K562 (cell line): ENCODE measurements around the gene SOWAHA. TPM values are rescaled to one million over a fixed set of nuclear protein-coding genes. Genes with fewer than 3 reads are reported as not detected.

Experiments used
- CEBPB ChIP-seq: fragments of 450-650 bp; IDR thresholded peaks from 2 replicates; pipeline ENCODE4 v1.6.1; 2016; ENCODE audit warnings: missing genetic modification characterization, missing compliant biosample characterization
- FOS ChIP-seq: IDR thresholded peaks from 3 replicates; pipeline ENCODE4 v1.6.1; 2011; ENCODE audit not compliant: insufficient read length; ENCODE audit errors: extremely low read depth
- LCOR ChIP-seq: sonication (generic); formaldehyde crosslinking; IDR thresholded peaks from 2 replicates; pipeline ENCODE4 v1.8.0; 2022; ENCODE audit warnings: mild to moderate bottlenecking, missing genetic modification reagents
- POLR2A ChIP-seq: fragments of 450-650 bp; conservative IDR thresholded peaks from 2 replicates; pipeline ENCODE4 v1.6.1; 2016
- POLR2G ChIP-seq: fragments of 200-400 bp; formaldehyde crosslinking; IDR thresholded peaks from 2 replicates; pipeline ENCODE4 v1.6.1; 2017; ENCODE audit warnings: low read depth, mild to moderate bottlenecking, antibody characterized with exemption, low read length, moderate library complexity
- PYGO2 ChIP-seq: fragments of 450-650 bp; IDR thresholded peaks from 2 replicates; pipeline ENCODE4 v1.6.1; 2016; ENCODE audit warnings: mild to moderate bottlenecking, missing genetic modification characterization, moderate library complexity, missing compliant biosample characterization
- RBBP5 ChIP-seq: fragments of 200-600 bp; sonication (generic); IDR thresholded peaks from 2 replicates; pipeline ENCODE4 v1.6.1; 2012; ENCODE audit warnings: borderline replicate concordance, mild to moderate bottlenecking, low read length, control low read depth, inconsistent platforms; ENCODE audit not compliant: insufficient read depth, poor library complexity, severe bottlenecking
- SMC3 ChIP-seq: conservative IDR thresholded peaks from 2 replicates; pipeline ENCODE4 v1.6.1; 2011; ENCODE audit warnings: low read depth, low read length, improper control_type of control experiment; ENCODE audit not compliant: insufficient read depth
- XRCC5 ChIP-seq: fragments of 200-400 bp; formaldehyde crosslinking; IDR thresholded peaks from 2 replicates; pipeline ENCODE4 v1.6.1; 2017; ENCODE audit warnings: low read depth, mild to moderate bottlenecking, low read length
- ZNF143 ChIP-seq: sonication (generic); formaldehyde crosslinking; IDR thresholded peaks from 2 replicates; pipeline ENCODE4 v1.9.0; 2022; ENCODE audit warnings: mild to moderate bottlenecking, missing genetic modification reagents
- polyA plus RNA-seq, 8 experiments: library from polyadenylated mRNA; depleted of rRNA in 4 of 8; stranded (reverse) in 5 of 8; unstranded in 3 of 8; fragments of >200 nt; fragmentation: Nextera tagmentation in 2 of 8; fragmentation: Illumina TruSeq in 1 of 8; extraction: Ambion mirVana in 2 of 8; extraction: Trizol in 1 of 8; gene quantifications; 2 replicates each; pipeline versions ENCODE4 v1.2.1 to v1.2.3, GENCODE V29; 2011 to 2014; ENCODE audit warnings: inconsistent platforms in 1 of 8, missing spikeins in 1 of 8
- total RNA-seq, 7 experiments: library from RNA; depleted of rRNA in 6 of 7; stranded (reverse); fragments of >200 nt in 6 of 7; fragmentation: Illumina TruSeq in 2 of 7; extraction: Trizol in 2 of 7; gene quantifications; 2 replicates each; pipeline versions ENCODE4 v1.2.1 to v1.2.3, GENCODE V29; 2011 to 2021; ENCODE audit warnings: low replicate concordance in 1 of 7
- TF ChIP-seq, protein P1 (sequence below): sonication (generic); formaldehyde crosslinking; IDR thresholded peaks from 2 replicates; pipeline ENCODE4 v1.8.0; 2022; ENCODE audit warnings: missing genetic modification reagents, mild to moderate bottlenecking, borderline replicate concordance
- TF ChIP-seq, protein P2 (sequence below): IDR thresholded peaks from 2 replicates; pipeline ENCODE4 v1.6.1; 2016; ENCODE audit warnings: missing genetic modification characterization, missing compliant biosample characterization
- TF ChIP-seq, protein P3 (sequence below), 2 experiments: fragments of 450-650 bp in 1 of 2; sonication (generic) in 1 of 2; formaldehyde crosslinking in 1 of 2; IDR thresholded peaks; 2 replicates each; pipeline versions ENCODE4 v1.7.1 to v1.9.0; 2016 to 2022; ENCODE audit warnings: inconsistent platforms in 1 of 2, mild to moderate bottlenecking in 1 of 2, missing genetic modification reagents in 1 of 2

The SOWAHA gene
- total and polyA plus RNA-seq, 9 of the 15 experiments (the other 6 are each of a cell fraction or from before 2014, with no cell fraction given), result not detected

DNA sequence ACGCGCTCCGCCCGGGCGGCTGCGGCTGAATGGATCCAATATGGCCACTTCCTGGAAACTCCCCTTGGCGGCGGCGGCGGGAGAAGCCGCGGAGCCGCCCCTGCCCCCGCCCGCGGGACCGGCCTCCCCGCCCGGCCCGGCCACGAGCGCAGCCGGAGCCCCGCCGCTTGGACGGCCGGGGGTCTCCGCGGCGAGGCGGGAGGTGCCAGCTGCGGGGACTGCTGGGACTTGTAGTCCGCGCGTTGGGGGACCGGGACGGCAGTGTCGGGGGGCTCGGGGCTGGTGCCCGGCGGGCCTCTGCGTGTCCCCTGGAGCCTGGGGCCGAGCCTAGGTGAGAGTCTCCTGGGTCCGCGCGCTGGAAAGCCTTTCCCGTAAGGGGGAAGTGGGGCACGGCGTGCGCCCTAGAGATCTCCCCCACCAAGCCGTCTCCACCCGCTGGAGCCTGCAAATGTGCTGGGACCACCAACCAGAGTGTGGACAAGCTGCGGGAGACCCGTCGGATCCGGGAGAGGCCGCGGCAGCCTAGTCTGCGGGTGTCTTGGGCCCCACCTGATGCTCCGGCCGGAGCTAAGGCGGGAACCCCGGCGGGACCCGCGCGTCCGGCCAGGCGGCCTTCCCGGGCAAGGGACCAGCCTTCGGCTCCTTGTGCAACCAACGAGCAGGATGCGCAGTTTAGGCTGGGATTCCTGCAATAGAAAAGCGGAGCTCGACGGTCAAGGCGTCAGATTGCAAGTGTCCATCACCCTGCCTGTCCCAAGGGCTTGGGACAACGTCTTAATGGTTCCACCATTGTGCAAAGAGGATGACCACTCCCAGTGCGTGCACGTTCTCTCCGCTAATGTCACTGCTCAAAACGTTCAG lies 35.7 kb upstream of the SOWAHA start, which contains the start of gene SEPTIN8 (continued):
- TF ChIP-seq RBBP5 (peak; percentile 62), ZNF143 (peak; percentile 63), FOS (no peak), CEBPB (tag) (peak; percentile 51; the same call in 1 of the 2 replicates), XRCC5 (no peak), LCOR (CRISPR knock-in tag) (peak; percentile 56), POLR2G (peak; percentile 79), POLR2A (0 out of 2 replicates have a peak, but pooled peaks have one; percentile 31), SMC3 (no peak), PYGO2 (tag) (0 out of 2 replicates have a peak, but pooled peaks have one; percentile 10)
- TF ChIP-seq, protein P1, sequence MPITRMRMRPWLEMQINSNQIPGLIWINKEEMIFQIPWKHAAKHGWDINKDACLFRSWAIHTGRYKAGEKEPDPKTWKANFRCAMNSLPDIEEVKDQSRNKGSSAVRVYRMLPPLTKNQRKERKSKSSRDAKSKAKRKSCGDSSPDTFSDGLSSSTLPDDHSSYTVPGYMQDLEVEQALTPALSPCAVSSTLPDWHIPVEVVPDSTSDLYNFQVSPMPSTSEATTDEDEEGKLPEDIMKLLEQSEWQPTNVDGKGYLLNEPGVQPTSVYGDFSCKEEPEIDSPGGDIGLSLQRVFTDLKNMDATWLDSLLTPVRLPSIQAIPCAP (CRISPR knock-in tag), result no peak
- TF ChIP-seq, protein P2, sequence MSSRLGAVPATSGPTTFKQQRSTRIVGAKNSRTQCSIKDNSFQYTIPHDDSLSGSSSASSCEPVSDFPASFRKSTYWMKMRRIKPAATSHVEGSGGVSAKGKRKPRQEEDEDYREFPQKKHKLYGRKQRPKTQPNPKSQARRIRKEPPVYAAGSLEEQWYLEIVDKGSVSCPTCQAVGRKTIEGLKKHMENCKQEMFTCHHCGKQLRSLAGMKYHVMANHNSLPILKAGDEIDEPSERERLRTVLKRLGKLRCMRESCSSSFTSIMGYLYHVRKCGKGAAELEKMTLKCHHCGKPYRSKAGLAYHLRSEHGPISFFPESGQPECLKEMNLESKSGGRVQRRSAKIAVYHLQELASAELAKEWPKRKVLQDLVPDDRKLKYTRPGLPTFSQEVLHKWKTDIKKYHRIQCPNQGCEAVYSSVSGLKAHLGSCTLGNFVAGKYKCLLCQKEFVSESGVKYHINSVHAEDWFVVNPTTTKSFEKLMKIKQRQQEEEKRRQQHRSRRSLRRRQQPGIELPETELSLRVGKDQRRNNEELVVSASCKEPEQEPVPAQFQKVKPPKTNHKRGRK (tag), result no peak
- TF ChIP-seq, protein P3, sequence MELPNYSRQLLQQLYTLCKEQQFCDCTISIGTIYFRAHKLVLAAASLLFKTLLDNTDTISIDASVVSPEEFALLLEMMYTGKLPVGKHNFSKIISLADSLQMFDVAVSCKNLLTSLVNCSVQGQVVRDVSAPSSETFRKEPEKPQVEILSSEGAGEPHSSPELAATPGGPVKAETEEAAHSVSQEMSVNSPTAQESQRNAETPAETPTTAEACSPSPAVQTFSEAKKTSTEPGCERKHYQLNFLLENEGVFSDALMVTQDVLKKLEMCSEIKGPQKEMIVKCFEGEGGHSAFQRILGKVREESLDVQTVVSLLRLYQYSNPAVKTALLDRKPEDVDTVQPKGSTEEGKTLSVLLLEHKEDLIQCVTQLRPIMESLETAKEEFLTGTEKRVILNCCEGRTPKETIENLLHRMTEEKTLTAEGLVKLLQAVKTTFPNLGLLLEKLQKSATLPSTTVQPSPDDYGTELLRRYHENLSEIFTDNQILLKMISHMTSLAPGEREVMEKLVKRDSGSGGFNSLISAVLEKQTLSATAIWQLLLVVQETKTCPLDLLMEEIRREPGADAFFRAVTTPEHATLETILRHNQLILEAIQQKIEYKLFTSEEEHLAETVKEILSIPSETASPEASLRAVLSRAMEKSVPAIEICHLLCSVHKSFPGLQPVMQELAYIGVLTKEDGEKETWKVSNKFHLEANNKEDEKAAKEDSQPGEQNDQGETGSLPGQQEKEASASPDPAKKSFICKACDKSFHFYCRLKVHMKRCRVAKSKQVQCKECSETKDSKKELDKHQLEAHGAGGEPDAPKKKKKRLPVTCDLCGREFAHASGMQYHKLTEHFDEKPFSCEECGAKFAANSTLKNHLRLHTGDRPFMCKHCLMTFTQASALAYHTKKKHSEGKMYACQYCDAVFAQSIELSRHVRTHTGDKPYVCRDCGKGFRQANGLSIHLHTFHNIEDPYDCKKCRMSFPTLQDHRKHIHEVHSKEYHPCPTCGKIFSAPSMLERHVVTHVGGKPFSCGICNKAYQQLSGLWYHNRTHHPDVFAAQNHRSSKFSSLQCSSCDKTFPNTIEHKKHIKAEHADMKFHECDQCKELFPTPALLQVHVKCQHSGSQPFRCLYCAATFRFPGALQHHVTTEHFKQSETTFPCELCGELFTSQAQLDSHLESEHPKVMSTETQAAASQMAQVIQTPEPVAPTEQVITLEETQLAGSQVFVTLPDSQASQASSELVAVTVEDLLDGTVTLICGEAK (IDR thresholded peaks at IDR 0.05), result no peak
- TF ChIP-seq, protein P3 (CRISPR knock-in tag; IDR thresholded peaks at IDR 0.05), result no peak
